GM21367 (cell line): ENCODE data around the gene RASEF.
"Not testable (repeated sequence)": the region's sequence is repeated elsewhere in the genome, so short reads cannot be mapped to it uniquely, and the experiment has no call there.

ENCODE experiments used
- ATAC-seq: cut with Tn5 transposase; IDR thresholded peaks from one replicate; pipeline ENCODE4 v1.9.1; 2021; ENCODE audit not compliant: unreplicated experiment

RASEF gene

GRCh38 chr9:83062651-83063527 is at the start of gene RASEF:
TSS of gene RASEF (minus strand) at chr9:83063142. CDS start at chr9:83062867, 275 bp downstream.
- no peak for ATAC-seq

GRCh38 chr9:83111169-83111568 is 48.2 kb upstream of the RASEF start:
- ATAC-seq, result no peak

- ATAC-seq, result no peak
These were observed 46.4 kb upstream of the RASEF start for GRCh38 chr9:83109296-83109695.

GRCh38 chr9:83108208-83108607 is 45.3 kb upstream of the RASEF start:
- no peak for ATAC-seq

GRCh38 chr9:83106772-83107171 is 43.8 kb upstream of the RASEF start:
- ATAC-seq, result no peak

GRCh38 chr9:83106263-83106662 is 43.3 kb upstream of the RASEF start:
- no peak for ATAC-seq

- no peak for ATAC-seq
These were observed 34.7 kb upstream of the RASEF start for GRCh38 chr9:83097633-83098032.

- not testable (repeated sequence) for ATAC-seq
These were observed 30.4 kb upstream of the RASEF start for GRCh38 chr9:83093311-83093710.

- ATAC-seq, result no peak
These were observed 18.9 kb upstream of the RASEF start for GRCh38 chr9:83081846-83082245.

GRCh38 chr9:83081010-83081409 is 18.1 kb upstream of the RASEF start:
- ATAC-seq, result no peak

- not testable (repeated sequence) for ATAC-seq
These were observed 13.0 kb upstream of the RASEF start for GRCh38 chr9:83075932-83076331.

GRCh38 chr9:83072498-83072897 is 9.6 kb upstream of the RASEF start:
- ATAC-seq, result not testable (repeated sequence)

- ATAC-seq, result no peak
These were observed 8.7 kb upstream of the RASEF start for GRCh38 chr9:83071626-83072025.

- no peak for ATAC-seq
These were observed 7.3 kb upstream of the RASEF start for GRCh38 chr9:83070261-83070660.

GRCh38 chr9:83069651-83070050 is 6.7 kb upstream of the RASEF start:
- ATAC-seq, result no peak

- no peak for ATAC-seq
These were observed 5.5 kb upstream of the RASEF start for GRCh38 chr9:83068414-83068813.

GRCh38 chr9:83067579-83067978 is 4.6 kb upstream of the RASEF start:
- ATAC-seq, result no peak

- ATAC-seq, result no peak
These were observed 3.8 kb upstream of the RASEF start for GRCh38 chr9:83066771-83067170.

- no peak for ATAC-seq
These were observed 2.3 kb upstream of the RASEF start for GRCh38 chr9:83065233-83065632.

GRCh38 chr9:83061990-83062650 is 822 bp downstream of the RASEF start:
- ATAC-seq, result no peak

- no peak for ATAC-seq
These were observed 1.9 kb downstream of the RASEF start for GRCh38 chr9:83061036-83061435.

GRCh38 chr9:83060556-83060955 is 2.4 kb downstream of the RASEF start:
- no peak for ATAC-seq
